ENCODE data around the gene DCHS2. TPM values are rescaled to one million over a fixed set of nuclear protein-coding genes. Genes with fewer than 3 reads are reported as not detected.

Gene DCHS2
- total and polyA plus RNA-seq, 2 of the 8 experiments (the other 6 are each of a cell fraction or from before 2014, with no cell fraction given): 0.54 to 2.6 TPM

GRCh38 chr4:154485127-154485773 is 6.3 kb downstream of the DCHS2 start (continued):
- no peak for TF ChIP-seq CBX5 (IDR thresholded peaks at IDR 0.05; ENCODE audit: low read depth, low read length)

All from H1 (cell line).